C4-2B (cell line): ENCODE measurements around the gene MFN2.

ENCODE experiments used
- ZFX ChIP-seq: fragments of 450-650 bp; IDR thresholded peaks from 2 replicates; pipeline ENCODE4 v1.6.1; 2017
- TF ChIP-seq, protein P1 (sequence below): fragments of 450-650 bp; conservative IDR thresholded peaks from 2 replicates; pipeline ENCODE4 v1.5.1; 2017; ENCODE audit warnings: mild to moderate bottlenecking

DNA sequence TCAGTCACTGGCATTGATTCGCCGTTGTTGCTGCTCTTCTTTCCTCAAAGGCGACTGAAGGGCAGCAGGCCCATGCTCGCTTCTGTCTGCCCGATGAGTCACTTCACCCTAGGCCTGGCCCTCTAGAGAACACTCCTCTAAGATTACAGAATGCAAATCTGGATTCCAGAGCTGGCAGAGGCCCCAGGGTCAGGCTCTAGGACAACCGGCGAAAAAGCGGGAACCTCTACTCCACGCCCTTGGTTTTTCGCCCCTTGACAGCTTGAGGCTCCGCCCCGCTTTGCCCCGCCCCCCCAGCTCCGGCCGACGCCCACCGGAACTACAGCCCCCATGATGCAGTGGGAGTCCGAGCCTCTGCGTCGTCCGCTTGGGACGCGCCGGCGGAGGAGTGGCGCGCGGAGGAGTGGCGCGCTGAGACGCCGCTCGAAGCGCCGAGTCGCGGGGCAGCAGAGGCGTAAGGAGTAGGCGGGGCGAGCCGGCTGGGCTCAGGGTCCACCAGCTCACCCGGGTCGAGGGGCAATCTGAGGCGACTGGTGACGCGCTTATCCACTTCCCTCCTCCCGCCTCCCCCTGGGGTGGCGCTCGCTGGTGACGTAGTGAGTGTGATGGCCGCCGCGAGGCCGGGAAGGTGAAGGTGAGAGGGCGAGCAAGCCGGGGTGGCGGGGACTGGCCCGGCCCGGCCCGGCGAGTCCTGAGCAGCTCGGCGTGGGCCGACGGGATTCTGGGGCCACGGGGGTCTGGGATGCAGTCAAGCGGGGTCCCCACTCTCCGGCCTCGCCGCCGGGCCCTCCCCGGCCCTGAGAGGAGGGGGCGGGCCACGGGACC, at the start of gene MFN2:
- TF ChIP-seq, protein P1, sequence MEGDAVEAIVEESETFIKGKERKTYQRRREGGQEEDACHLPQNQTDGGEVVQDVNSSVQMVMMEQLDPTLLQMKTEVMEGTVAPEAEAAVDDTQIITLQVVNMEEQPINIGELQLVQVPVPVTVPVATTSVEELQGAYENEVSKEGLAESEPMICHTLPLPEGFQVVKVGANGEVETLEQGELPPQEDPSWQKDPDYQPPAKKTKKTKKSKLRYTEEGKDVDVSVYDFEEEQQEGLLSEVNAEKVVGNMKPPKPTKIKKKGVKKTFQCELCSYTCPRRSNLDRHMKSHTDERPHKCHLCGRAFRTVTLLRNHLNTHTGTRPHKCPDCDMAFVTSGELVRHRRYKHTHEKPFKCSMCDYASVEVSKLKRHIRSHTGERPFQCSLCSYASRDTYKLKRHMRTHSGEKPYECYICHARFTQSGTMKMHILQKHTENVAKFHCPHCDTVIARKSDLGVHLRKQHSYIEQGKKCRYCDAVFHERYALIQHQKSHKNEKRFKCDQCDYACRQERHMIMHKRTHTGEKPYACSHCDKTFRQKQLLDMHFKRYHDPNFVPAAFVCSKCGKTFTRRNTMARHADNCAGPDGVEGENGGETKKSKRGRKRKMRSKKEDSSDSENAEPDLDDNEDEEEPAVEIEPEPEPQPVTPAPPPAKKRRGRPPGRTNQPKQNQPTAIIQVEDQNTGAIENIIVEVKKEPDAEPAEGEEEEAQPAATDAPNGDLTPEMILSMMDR: no peak
- peak; percentile 82; the same call in 1 of the 2 replicates for TF ChIP-seq ZFX
